Measurements from ENCODE around the gene PLXNA1.

- TF ChIP-seq CTCF (IDR thresholded peaks at IDR 0.05) (no peak), POLR2A (IDR thresholded peaks at IDR 0.05) (no peak)
Measured at GRCh38 chr3:126945891-126946290, 37.0 kb upstream of the PLXNA1 start.

Measured in esophagus squamous epithelium (tissue), 4 donors.